ENCODE results near the gene DGKE. TPM values are rescaled to one million over a fixed set of nuclear protein-coding genes. Genes with fewer than 3 reads are reported as not detected.

DGKE gene

DNA sequence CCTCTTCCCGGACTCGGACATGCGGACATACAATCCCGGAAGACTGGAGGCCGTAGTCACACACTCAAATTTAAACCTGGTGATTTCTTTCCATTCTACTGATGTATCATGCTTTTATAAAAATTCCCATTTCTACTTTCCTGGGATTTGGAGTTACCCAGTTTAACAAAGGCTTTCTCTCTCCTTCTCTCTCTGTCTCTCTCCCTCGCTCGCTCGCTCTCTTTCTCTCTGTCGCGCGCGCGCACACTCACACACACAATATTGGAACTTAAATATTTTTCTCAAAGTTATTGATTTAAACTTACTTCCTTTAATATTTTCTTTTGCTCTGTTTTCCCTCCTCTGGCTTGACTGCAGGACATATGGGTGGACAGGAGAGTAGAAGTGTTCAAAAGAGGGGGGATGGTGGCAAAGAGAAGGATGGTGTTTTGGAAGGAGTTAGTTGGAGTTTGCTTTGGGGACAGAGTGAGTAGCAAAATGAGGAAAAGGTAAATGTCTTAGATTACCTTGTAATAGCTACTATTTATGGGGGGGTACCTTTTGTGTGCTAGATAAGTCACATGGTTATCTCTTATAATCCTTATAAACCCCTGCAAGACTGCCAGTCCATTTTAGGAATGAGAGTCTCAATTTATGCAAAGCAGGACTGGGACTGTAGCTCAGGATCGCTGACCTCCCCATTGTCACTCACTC is 80.8 kb downstream of the DGKE start:
- Histone ChIP-seq H3K27ac (ENCODE audit: low read depth, low read length) (no peak overlapping the region), H3K4ac (ENCODE audit: low read depth, low read length) (no peak overlapping the region), H3K4me1 (ENCODE audit: control insufficient read depth, low read depth, low read length) (no peaks in the 10 kb centered on the region), H3K27me3 (ENCODE audit: insufficient read depth, low read length, poor library complexity) (peaks cover 4% of the 10 kb centered on the region), H2AK5ac (ENCODE audit: low read length) (no peak overlapping the region), H2BK120ac (ENCODE audit: low read depth, low read length) (no peak overlapping the region), H3K79me1 (ENCODE audit: low read length) (no peaks in the 10 kb centered on the region), H3K9ac (ENCODE audit: low read length) (peak overlapping the region; percentile 78), H3K23ac (ENCODE audit: low read length) (no peak overlapping the region), H3K18ac (ENCODE audit: low read length) (no peak overlapping the region), H3K4me3 (ENCODE audit: low read length) (peak overlapping the region; percentile 11), H2BK5ac (ENCODE audit: low read length) (no peak overlapping the region), H4K8ac (ENCODE audit: low read depth, low read length) (no peak overlapping the region), H3K4me2 (ENCODE audit: low read length) (peak overlapping the region; percentile 9), H4K5ac (ENCODE audit: low read length) (no peak overlapping the region), H2BK15ac (replicated peaks; ENCODE audit: low read depth) (no peak overlapping the region), H3K36me3 (ENCODE audit: control insufficient read depth, insufficient read depth, low read length) (no peaks in the 10 kb centered on the region), H3K79me2 (ENCODE audit: control insufficient read depth, insufficient read depth, low read length) (no peaks in the 10 kb centered on the region), H3K56ac (ENCODE audit: low read length) (peak overlapping the region; percentile 4)
- DNase-seq = no peak
- no CpG with 5 or more reads among the region's 14 CpGs for WGBS (ENCODE audit: extremely low coverage, insufficient coverage, low lambda C conversion rate)

DNA sequence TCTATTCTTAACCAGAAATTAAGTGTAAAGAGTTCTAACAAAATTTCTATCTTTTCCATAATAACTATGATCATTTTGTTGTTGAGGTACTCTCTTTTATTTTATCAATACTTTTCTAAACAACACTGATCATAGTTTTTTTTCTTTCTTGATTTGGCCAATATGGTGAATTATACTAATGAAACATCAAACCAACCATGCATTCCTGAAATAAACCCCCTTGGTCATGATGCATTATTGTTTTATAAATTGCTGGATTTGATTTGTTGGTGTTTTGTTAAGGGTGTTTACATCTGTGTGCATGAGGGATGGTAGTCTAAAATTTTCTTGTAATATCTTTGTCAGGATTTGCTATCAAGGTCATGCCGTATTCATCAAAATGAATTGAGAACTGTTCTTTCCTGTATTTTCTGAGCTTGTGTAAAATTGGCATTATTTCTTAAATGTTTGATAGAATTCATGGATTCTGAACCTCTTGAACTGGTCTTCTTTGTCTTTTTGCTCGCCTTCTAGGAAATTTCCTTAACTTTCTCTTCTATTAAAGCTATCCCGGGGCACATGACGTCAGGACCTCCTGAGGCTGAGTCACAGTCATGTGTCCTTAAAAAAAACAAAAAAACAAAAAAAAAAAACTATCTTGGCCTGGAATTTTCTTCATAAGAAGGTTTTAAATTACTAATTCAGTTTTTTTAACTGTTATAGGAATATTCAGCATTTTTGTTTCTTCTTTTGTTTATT is 83.8 kb downstream of the DGKE start:
- no peak overlapping the region for H3K27ac ChIP-seq (ENCODE audit: low read depth, low read length)
- H3K18ac ChIP-seq (ENCODE audit: low read length) = no peak overlapping the region
- H3K36me3 ChIP-seq (ENCODE audit: control insufficient read depth, insufficient read depth, low read length) = no peaks in the 10 kb centered on the region
- H3K79me2 ChIP-seq (ENCODE audit: control insufficient read depth, insufficient read depth, low read length) = no peaks in the 10 kb centered on the region
- no CpG with 5 or more reads among the region's 4 CpGs for WGBS (ENCODE audit: extremely low coverage, insufficient coverage, low lambda C conversion rate)
- no peaks in the 10 kb centered on the region for H3K4me1 ChIP-seq (ENCODE audit: control insufficient read depth, low read depth, low read length)
- H2BK5ac ChIP-seq (ENCODE audit: low read length) = no peak overlapping the region
- no peak overlapping the region for H2BK15ac ChIP-seq (replicated peaks; ENCODE audit: low read depth)
- H3K4me3 ChIP-seq (ENCODE audit: low read length) = no peak overlapping the region
- no peak for DNase-seq
- H2AK5ac ChIP-seq (ENCODE audit: low read length) = no peak overlapping the region
- no peak overlapping the region for H3K56ac ChIP-seq (ENCODE audit: low read length)
- H3K4me2 ChIP-seq (ENCODE audit: low read length) = no peak overlapping the region
- H4K8ac ChIP-seq (ENCODE audit: low read depth, low read length) = no peak overlapping the region
- no peak overlapping the region for H3K4ac ChIP-seq (ENCODE audit: low read depth, low read length)
- H3K79me1 ChIP-seq (ENCODE audit: low read length) = no peaks in the 10 kb centered on the region
- H2BK120ac ChIP-seq (ENCODE audit: low read depth, low read length) = no peak overlapping the region
- no peak overlapping the region for H3K9ac ChIP-seq (ENCODE audit: low read length)
- no peak overlapping the region for H4K5ac ChIP-seq (ENCODE audit: low read length)
- peaks cover 4% of the 10 kb centered on the region for H3K27me3 ChIP-seq (ENCODE audit: insufficient read depth, low read length, poor library complexity)
- H3K23ac ChIP-seq (ENCODE audit: low read length) = no peak overlapping the region

DNA sequence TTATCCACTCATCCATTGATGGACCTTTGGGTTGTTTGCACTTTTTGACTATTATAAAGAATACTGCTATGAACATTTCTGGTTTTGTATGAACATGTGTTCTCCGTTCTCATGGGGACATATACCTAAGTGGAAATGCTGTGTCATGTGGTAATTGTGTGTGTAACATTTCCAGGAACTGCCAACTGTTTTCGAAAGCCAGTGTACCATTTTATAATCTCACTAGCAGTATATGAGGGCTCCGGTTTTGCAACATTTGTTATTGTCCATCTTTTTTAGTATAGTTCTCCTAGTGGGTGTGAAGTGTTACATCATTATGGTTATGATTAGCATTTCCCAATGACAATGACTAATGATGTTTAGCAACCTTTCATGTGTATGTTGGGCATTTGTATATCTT is 85.0 kb downstream of the DGKE start:
- Histone ChIP-seq H2AK5ac (ENCODE audit: low read length) (no peak overlapping the region), H3K56ac (ENCODE audit: low read length) (no peak overlapping the region), H4K8ac (ENCODE audit: low read depth, low read length) (no peak overlapping the region), H3K4me2 (ENCODE audit: low read length) (no peak overlapping the region), H3K4me3 (ENCODE audit: low read length) (no peak overlapping the region), H2BK15ac (replicated peaks; ENCODE audit: low read depth) (no peak overlapping the region), H3K36me3 (ENCODE audit: control insufficient read depth, insufficient read depth, low read length) (no peaks in the 10 kb centered on the region), H3K4me1 (ENCODE audit: control insufficient read depth, low read depth, low read length) (no peaks in the 10 kb centered on the region), H3K9ac (ENCODE audit: low read length) (no peak overlapping the region), H4K5ac (ENCODE audit: low read length) (no peak overlapping the region), H2BK120ac (ENCODE audit: low read depth, low read length) (no peak overlapping the region), H3K79me1 (ENCODE audit: low read length) (no peaks in the 10 kb centered on the region), H3K79me2 (ENCODE audit: control insufficient read depth, insufficient read depth, low read length) (no peaks in the 10 kb centered on the region), H3K4ac (ENCODE audit: low read depth, low read length) (no peak overlapping the region), H3K27me3 (ENCODE audit: insufficient read depth, low read length, poor library complexity) (peaks cover 4% of the 10 kb centered on the region), H3K18ac (ENCODE audit: low read length) (no peak overlapping the region), H3K23ac (ENCODE audit: low read length) (no peak overlapping the region), H3K27ac (ENCODE audit: low read depth, low read length) (no peak overlapping the region), H2BK5ac (ENCODE audit: low read length) (no peak overlapping the region)
- no CpG with 5 or more reads among the region's 3 CpGs for WGBS (ENCODE audit: extremely low coverage, insufficient coverage, low lambda C conversion rate)
- DNase-seq = no peak

Small RNA genes lying within 50 kb of the gene (small RNA-seq; reads per million reads assigned to genes)
- gene AC015912.2 (ENCODE audit: insufficient read depth) (not detected), gene RNU6-1158P (ENCODE audit: insufficient read depth) (not detected)
